GM12875 (cell line): ENCODE measurements around the gene MLF2.

ENCODE experiments used
- H3K4me3 ChIP-seq: one replicate; pipeline ENCODE4 v1.5.1; 2011; ENCODE audit warnings: low read depth, low read length, control low read depth
- CTCF ChIP-seq: IDR thresholded peaks from 2 replicates; pipeline ENCODE4 v1.5.1; 2011; ENCODE audit warnings: low read depth, mild to moderate bottlenecking, control low read depth, inconsistent platforms, low read length, moderate library complexity, borderline replicate concordance; ENCODE audit not compliant: insufficient read depth

MLF2 gene

DNA sequence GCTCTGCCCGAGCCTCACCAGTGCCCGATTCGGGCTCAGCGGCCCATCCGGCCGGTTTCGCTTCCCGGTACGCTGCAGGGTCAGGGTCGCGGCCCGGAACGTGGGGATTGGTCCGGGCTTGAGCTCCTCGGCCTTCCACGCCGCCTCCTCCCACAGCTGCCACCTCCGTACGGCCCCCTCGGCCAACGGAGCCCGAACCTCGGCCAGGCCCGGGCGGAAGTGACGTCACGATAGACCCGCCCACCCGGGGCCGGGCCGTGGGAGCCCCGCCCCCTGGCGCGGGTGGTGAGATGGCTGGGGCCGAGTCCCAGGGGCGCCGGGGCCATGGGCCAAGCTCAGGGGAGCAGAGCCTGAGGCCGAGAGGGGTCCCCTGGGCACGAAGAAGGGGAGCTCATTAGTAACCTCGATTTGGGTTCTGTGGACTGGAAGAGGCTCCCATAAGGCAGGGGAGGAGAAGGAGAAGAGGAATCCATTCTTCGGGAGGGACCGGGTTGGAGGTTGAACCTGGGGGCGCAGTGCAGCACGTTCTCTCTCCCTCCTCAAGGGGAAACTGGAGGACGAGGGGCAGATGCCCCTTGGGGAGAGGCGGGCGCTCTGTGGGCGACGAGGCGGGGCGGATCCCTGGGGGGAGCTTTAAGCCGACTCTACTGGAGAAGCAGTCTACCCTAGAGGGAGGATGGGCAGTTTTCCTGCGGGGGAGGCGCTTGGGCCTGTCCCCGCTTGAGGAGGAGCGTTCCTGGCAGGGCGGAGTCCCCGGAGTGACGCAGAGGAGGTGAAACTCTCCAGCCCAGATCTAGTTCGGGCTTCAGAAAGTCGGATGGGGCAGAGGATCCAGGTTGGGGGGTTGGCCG is at the start of gene MLF2:
MLF2 (minus strand) TSS at position 221 of the 851 bp plus-strand sequence. CDS start 807 bp downstream, outside the sequence.
- peak within 1 kb of the TSS; percentile 87 for H3K4me3 ChIP-seq
- peak; percentile 91; the same call in 1 of the 2 replicates for TF ChIP-seq CTCF

DNA sequence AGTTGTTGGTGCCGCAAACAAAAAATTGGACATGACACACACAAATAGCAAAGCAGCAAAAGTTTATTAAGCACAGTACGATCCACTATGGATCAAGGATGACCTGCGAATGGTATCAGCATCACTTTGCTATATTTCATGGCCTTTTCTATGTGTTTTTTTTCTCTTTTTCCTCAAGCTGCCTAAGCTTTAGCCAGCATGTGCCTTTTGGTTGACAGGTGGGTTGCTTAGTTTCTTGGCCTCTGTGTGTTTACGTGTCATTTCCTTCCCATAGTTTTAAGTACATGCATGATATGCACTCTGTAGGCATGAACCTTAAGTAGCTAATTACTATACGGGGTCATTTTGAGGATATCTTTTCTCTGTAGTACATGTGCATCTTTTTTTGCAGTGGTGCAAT is 46.2 kb upstream of the MLF2 start:
- H3K4me3 ChIP-seq: no peak overlapping the region
- TF ChIP-seq CTCF: no peak

GRCh38 chr12:6796576-6796975 is 43.6 kb upstream of the MLF2 start:
- H3K4me3 ChIP-seq: no peak overlapping the region
- TF ChIP-seq CTCF: no peak

DNA sequence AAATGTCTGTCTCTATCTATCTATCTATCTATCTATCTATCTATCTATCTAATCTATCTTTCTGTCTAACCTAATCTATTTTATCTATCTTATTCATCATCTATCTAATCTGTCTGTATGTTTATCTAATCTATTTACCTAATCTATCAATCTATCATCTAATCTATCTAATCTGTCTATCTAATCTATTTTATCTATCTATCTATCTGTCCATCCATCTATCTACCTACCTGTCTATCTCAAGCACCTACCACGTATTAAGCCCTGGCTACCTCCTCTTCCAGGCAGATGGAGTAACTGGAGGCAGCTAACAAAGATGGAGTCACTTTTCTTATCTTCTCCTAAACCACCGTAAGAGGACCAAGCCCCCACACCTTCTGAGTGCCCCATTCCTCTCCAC is 42.1 kb upstream of the MLF2 start:
- TF ChIP-seq CTCF: no peak
- H3K4me3 ChIP-seq: no peak overlapping the region

GRCh38 chr12:6792522-6793201 is 39.7 kb upstream of the MLF2 start:
- no peak for TF ChIP-seq CTCF
- H3K4me3 ChIP-seq: no peak overlapping the region

DNA sequence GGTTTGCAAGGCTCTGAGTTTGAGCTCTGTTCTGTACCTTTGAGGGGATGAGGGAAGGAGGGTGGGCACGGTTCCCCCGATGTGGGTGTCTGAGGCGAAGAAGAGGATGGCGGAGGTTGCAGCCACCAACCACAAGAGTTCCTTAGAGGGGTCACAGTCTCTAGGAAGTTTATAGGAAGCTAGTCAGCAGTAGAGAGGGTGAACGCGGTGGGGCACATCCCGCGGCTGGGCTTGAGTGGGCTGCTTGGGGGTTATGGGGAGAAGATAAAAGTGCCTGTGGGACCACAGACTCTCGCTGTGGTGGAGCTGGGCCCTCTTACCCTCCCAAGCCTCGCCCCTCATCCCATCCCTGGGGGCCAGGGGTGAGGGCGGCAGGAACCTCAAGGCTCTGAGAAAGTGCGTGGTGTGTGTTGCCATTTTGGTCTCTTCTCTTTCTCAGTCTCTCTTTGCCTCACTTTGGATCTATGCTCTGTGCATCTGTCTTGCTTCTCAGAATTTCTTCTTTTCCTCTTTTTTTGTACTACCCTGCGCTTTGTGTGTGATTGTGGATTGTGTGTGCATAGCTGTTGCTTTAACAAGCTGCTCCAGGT is 39.1 kb upstream of the MLF2 start:
- TF ChIP-seq CTCF: no peak
- H3K4me3 ChIP-seq: no peak overlapping the region
